Activated CD4-positive, alpha-beta T cell treated with anti-CD3 and anti-CD28 coated beads, Interleukin-2, amount 50 U/mL, for 1 hour (primary cell): ENCODE data around the gene SLX4.

Experiments
- DNase-seq: peaks from one replicate; pipeline ENCODE4 v3.0.0-alpha.2; 2020

Gene SLX4

DNA sequence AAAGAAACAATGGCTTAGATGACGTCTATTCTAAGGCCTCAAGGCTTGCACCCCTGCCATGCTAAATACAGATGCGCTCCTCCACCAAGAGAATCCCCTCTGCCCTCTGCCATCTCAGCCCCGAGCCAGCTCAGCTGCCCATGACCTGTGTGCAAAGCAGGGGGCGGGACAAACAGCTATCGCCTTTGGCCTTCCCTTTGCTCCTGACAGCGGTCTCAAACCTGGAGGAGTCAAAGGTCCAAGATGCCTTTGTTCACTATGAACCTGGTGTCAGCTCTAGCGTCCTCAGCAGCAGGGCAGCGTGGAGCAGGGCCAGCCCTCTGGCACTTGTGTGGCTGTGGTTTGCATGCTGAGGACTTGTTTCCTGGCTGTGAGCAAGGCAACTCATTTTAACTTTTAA lies 12.3 kb downstream of the SLX4 start:
- DNase-seq, result no peak

DNA sequence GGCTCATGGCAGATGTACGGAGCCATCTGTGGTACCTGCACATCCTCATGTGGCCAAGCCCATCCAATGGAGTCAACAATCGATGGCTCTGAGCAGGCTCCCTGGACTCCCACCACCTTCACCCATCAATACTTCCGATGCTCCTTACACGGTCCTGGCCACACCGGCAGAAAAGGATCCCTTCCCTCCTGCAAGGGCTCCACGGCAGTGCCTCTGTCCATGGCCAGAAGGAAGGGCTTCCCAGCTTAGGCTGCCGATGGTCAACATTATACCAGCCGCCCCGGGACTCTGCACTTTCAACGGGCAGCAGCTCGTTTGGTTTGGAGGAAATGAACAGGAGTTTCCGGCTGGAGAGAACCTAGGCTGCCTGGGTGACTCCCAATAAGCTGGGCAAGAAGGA lies 13.2 kb downstream of the SLX4 start:
- no peak for DNase-seq

DNA sequence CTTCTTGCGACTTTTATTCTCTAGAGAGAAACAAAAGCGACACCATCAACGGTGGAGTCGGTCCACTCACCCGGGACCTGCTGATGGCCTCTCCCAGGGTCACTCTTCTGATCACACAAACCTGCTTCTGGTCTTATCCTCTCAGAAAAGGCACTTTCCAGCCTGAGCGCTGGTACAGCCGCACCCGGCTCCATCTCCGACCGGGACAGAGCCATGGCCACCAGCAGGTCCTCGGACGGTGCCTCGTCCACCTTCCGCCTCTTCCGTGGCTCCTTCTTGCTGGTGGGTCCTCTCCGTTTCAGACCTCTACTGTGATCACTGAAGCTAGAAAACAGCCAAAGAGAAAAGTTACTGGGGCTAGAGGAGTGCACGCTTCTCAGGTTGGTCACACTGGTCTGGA lies 13.7 kb downstream of the SLX4 start:
- DNase-seq, result no peak

DNA sequence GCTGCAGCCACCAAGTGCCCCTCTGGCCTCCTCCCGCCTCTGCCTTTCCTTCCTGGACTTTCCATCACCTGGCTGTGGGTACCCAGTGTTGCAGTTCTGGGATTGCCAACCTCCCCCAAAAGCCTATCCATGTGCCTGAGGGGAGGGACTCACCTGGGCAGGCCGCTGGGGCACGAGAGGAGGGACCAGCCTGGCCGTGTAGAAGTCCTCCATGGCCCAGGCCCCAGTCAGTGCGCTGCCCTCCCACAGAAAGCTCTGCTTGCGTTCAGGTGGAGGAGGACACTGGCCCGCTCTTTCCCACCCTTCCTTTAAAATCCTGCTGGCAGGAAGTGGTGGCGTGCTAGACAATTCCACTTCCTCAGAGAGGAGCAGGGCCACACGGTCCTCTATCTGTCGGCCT lies 14.2 kb downstream of the SLX4 start:
- no peak for DNase-seq

DNA sequence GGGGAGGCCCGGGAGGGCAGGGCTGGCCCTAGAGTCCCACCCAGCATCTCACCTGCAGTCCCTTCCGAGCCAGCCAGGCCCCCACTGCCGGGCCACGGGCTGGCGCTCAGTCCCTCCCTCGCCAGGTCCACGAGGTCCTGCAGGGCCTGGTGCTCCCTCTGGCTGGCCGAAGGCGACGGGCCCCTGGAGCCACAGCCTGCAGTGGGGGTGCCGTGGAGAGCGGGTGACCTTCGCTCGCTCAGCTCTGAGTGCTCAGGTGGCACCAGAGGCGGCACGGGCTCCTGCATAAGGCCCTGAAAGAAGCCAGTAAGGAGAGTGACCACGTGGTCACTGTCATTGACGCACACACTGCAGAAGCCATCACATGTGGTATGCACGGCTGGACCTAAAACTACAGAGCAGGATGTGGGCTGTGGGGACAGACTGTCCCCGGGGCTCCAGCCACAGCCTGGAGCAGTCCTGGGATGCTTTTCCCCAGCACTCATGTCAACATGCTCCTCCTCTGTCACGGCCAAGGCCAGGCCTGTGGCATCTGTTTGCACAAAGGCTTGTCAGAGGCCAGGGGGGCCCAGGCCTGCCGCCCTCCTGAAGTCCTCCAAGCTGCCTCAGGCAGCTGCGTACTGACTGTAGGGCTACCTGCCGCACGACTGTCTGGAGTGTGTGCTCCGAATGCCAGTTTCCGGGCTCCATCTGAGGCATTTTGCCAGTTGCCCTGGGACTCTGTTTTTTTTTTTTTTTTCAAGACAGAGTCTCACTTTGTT lies 15.1 kb downstream of the SLX4 start:
- no peak for DNase-seq

DNA sequence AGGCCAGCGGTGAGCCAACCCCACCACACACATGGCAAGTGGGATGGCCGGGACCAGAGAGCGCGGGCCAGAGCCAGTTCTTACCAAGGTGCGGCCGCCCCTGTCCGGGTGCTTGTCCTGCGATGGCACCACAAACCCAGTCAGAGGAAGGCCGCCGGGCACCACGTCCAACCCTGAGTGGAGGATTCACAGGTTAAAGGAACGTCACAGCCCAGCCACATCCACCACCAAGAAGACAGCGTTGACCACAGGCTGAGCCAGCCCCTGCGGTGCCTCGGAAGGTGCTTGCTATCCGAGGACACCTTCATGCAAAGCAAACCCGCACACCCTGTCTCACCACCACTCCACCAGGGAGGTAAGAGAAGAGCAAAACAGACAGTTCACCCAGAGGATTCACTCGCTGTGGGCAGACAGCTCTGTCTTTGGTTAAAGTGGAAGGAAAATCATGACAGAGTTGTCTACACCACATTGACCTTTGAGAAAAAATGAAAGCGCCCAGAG lies 15.8 kb downstream of the SLX4 start:
- no peak for DNase-seq

DNA sequence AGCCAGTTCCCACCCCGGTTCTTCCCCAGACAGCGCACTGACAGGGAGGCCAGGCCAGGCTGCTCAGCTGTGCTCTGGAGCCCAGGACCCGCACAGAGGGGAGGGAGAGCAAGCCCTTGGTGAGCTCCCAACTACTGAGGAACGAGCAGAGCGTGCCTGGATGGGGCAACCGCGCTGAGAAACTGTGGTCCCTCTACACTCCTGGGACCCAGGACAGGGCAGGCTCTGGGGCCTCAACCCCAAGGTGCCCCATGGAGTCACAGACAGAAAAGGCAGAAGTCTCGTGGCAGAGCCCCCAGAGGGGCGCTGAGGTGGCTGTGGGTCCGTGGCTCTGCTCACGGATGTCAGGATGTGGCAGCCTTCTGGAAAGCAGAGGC lies 16.3 kb downstream of the SLX4 start:
- DNase-seq, result no peak

DNA sequence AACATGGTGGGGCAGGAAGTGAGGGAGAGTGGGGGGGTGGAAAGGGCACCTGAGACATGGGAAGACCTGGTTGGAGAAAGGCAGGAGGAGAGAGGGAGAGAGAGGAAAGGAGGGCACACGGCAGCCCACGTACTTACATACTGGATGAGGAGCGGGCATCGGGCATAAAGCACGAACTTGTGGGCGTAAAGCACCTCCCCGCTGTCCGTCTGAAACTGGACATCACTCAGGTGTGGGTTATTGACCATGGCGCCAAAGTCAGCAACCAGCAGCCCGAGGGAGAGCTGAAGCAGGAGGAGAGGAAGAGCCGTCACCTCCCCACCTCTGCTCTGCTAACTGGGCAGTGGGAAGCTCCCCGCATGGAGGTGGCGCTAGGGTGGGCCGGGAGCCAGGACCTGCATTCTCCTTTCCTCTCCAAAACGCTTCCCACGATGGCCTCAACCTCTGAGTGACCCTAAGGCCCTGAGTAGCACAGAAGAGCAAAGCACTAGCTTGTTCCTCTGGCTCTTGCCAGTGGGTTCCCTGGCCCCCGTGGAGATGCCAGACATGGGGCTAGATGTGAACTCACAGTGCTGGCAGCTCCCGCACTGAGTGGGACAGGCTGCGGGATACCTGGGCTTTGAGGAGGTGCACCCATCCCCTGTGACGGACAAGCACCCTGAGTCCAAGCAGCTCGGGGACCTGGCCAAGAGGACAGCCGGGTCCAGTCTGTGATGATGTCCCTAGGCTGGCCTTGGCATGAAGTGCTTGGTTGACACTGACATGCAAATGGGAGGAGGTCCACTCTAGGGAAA lies 16.9 kb downstream of the SLX4 start:
- DNase-seq, result no peak

DNA sequence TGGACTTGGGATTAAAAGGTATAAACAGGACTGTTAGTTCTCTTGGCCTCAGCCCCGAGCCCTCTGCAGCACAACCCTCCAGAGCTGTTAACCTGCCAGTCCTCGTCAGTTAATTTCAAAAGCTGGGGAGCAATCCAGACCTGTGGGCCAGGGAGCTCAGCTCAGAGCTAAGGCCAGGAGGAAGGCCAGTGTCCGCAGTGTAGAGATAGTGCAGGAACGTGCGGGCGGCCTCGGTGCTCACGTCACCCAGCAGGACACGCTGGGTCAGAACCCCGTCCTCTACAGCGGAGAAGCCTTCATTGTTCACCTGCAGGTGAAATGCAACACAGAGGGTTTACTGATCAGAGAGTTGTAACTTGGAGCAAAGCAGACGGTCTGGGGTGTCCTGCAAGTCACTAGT lies 18.8 kb downstream of the SLX4 start:
- no peak for DNase-seq

DNA sequence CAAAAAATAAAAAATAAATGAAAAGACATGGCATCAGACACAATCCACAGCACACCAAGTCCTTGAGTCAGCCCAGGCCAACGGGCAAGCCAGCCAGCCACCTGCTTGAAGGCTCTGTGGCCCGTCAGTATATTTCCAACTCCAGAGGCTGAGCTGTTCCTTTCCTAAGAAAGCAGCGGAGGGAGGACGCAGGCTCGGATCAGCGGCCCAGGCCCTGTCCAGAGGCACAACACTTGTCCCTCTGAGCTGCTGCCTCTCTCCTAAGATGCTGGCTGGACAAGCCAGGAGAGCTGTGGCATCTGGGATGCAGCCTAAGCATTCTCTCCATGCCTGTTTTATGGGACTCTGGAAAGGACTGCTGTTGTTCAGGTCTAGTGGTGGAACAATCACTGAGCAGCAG lies 19.4 kb downstream of the SLX4 start:
- DNase-seq, result no peak

DNA sequence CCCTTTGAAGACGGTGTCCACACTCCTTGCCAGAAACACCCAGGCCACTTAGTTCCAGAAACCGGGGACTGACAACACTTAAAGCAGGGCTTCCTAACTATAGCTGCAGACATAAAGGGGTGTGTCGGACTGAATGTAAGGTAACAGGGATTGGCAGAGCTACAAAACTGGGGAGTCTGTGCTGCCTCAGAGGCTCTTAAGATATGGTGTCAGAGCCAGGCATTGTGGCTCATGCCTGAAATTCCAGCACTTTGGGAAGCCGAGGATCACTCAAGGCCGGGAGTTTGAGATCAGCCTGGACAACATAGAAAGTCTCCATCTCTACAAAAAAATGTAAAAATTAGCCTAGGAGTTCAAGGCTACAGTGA lies 20.0 kb downstream of the SLX4 start:
- no peak for DNase-seq

DNA sequence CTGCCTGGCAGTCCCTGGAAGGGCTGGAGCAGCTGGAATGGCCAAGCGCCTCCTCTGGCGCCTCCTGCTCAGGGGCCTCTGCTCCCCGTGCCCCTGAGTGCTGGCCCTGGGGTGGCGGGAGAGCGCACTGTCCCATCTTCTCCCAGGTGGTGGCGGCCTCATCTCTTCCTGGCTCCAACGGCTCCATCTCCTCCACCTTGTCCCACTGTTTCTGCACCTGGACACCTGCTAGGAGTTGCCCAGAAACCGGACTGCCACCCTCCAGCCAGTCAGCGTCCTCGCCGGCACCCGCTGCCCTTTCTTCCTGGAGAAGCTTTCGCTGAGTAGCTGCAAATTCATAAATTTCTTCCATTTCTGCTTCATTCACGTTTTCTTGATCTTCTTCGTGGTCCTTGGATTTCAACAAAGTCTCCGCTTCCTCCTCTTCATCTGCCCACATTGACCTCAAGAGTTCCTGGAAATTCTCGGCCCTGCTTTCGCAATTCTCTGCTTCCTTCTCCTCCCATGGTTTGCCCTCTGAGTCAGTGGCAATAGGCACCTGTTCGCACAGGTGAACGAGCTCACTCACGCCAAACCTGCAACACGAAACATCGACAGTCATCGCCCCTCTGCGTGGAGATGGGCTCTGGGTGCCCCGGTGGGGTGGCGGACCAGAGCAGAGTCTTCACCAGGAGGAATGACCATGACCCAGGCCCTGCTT lies 20.5 kb downstream of the SLX4 start:
- DNase-seq, result no peak

DNA sequence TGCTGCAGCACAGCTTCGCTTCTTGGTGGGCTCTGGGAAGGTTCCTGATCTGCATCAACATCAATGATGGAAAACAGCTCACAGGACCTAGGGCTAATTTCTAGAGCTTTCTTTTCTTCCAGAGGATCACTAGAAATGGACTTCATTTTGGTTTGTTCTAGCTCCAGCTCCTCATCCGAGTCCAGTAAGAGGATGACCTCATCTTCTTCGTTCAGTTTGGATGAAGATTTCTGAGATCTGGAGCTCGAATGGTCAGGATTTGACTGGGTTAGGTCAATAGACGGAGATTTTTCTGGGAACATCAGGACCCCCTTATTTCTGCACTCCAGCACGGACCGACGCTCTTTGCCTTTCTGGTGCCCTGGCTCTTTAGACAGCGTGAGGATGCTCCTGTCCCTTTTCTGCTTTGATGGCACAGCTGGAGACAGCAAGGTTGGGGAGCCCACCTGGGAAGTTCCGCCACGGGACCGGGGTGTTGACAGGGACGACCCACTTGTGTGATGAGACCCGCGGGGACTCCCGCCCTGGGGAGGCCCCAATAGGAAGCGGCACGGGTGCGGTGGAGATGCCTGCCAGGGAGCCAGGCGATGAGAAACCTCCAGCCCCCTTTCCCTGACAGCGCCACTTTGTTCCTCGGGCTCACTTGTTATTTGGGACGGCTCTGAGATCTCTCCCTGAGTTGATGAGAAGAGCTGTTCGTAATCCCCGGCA lies 21.3 kb downstream of the SLX4 start:
- DNase-seq, result no peak

DNA sequence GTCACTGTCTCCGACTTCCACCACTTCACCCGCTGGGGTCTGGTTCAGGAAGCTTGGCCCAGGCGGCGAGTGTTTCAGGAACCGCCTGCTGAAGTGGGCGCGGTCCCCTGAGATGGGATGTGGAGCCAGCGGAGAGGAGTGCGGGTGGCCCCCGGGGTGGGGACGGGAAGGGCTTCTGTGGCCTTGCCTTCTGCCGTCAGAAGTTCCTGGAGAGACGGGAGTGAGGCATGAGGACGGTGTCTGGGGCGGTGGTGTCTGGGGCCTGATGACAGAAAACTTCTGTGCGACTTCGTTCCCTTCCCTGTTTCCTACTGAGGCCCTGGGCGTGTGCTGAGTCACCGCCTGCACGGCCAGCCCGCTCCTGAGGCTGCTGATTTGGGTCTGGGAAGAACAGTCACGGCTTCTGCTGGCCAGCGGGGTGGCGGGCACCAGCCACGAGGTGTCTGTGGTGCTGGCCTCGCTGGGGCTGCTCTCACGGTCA lies 21.9 kb downstream of the SLX4 start:
- no peak for DNase-seq

DNA sequence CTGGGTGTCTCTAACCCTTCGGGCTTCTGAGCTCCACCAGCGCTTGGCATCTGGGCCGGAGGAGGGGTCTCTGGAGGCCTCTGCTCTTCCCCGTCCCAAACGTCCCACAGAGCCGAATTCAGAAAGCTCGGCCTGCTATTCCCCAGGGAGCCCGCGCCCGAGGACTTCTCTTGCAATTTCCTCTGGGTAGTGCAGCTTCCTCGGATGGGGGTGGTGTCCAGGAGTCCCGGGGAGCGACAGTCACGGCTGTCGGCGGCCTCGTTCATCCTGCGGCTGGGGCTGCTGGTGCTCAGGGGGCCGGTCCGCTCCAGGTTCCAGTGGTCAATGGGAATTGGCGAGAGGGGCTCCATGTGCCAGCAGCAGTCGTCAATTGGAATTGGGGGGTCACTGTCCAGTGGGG lies 22.4 kb downstream of the SLX4 start:
- DNase-seq, result no peak

DNA sequence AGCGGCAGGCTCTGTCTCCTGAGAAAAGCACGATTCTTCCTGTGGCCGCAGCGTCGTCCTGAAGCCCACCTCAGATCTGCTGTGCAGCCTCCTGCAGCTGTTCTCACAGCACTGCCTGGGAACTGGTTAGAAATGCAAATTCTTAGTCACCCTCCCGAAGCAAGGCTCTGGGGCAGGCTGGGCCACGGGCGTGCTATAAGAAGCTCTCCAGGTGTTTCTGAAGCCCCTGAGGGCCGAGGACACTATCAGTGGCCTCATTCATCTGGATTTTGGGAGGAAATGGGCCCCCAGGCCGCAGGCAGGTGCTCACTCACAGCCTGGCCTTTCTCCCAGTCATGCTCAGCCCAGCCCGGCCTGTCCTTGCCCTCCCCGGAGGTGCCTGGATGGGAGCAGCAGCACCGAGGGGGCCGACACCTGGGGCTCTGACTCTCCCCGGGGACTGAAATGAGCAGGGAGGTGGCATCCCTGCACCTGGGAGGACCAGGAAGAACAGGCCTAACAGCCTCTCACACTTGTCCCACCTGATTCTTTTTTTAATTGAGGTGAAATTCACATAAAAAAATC lies 23.8 kb downstream of the SLX4 start:
- no peak for DNase-seq

DNA sequence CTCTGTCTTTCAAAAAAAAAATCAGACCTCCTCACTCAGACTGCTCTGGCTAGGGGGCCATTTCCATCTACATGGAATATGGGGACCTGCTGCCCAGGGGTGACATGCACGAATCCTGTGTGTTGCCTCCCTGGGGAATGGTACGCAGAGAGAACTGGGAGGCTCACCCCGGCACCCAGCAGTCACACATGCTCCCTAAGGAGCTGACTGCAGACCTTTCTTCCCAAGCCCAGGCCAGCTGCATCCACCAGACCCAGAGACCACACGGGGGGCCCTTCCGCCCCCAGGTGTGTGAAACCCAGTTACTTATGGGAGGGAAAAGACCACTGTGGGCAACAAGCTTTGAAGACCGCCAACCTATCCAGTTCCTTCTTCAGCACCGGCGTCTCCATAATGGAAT lies 27.0 kb downstream of the SLX4 start:
- DNase-seq, result no peak

DNA sequence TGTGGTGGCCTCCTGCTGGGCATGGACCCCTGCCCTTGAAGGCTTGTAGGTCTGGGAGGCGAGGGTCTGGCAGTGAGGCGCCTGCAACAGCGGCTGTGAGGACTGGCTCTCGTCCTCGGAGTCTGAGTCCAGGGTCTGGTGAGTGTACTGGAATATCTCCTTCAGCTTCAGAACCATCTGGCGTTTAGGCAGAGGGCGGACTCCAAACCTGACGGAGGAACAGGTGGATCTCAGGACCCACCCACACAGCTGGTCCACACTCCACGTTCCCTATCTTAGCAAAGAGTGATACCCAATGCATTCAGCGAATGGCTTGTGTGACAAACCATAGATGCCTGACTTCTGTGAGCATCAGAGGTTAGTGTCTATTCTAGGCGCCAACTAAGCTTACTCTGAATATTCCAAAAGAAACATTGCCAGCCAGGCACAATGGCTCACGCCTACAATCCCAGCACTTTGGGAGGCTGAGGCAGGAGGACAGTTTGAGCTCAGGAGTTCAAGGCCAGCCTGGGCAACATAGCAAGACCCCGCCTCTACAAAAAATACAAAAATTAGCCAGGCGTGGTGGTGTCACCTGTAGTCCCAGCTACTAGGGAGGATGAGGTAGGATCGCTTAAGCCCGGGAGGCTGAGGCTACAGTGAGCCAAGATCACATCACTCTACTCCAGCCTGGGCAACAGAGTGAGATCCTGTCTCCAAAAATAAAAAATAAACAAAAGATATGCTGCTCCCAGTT lies 27.9 kb downstream of the SLX4 start:
- DNase-seq, result no peak

DNA sequence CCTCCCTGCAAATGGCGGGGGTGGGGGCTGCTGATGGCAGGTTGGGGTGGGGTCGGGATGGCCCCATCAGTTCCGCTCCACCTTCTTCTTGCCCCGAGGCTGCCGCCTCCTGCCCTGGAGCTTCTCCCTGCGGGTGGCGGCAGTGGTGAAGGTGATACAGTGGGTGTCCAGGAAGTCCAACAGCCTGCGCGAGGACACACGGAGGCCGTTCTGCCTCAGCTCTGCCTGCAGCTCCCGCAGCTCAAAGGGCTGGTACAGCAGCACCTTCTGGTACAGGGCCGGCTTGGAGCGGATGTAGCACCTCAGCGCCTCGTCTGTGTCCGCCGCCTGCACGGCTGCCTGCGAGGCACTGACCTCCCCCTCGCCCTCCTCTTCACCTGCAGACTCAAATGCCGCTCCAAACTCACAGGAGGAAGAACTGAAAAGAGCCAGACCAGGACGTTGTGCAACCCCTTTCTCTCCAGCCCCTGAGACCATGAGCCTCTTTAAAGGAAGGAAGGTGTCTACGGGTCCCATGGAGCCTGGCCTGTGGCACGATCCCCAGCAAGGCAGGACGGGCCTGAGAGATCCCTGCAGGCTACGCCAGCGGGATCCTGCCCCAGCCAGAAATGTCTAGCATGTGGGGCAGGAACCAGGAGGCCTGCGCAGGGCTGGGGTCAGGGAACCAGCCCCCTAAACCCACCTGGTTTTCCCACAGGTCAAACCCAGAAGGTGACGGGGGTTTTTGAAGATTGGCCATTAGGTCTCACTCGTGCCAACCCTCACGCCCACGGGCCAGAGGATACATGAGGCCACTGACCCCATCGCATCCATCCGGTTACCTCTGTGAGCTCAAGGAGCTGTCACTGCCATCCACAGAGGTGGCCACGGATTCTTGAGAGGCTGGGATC lies 28.9 kb downstream of the SLX4 start:
- no peak for DNase-seq

DNA sequence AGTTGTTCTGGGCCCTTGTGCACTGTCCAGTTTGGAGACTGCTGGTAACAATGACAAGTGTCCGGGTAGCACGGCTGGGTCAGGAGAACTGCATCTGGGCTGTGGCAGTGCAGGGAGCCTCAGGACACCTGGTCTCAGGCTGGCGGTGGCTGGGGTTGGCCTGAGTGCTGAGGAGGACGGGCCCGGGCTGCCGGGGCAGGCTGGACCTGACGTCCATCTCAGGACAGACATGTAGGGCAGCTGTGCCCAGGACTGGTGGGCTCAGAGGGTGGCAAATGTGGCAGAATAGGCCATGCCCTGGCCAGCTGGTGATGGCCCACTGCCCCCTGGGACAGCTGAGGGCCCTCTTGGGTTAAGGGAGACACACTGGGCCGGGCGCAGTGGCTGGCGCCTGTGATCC lies 30.0 kb downstream of the SLX4 start:
- DNase-seq, result no peak

DNA sequence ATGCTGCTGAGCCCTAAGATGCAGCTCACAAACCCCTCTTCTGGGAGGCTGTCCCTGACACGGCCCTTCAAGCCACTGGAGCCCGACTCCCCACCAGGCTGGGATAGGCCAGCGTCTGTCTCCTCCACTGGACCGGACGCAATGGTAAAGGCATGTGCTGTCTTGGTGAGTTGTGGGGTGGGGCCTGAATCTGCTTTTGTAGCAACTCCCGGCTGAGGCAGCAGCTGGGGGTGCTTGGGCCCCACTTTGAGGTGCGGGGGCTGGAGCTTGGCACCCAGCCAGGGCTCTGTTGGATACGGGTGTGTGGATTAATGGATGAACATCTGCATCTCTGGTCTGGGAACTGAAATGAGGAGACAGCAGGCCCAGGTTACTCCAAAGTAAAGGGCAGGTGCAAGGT lies 30.7 kb downstream of the SLX4 start:
- no peak for DNase-seq
